ENCODE results near the gene ZNF599.
A peak's percentile ranks its signal among the peaks of the same experiment; 100 is the strongest.
"Not testable (repeated sequence)": the region's sequence is repeated elsewhere in the genome, so short reads cannot be mapped to it uniquely, and the experiment has no call there.

ZNF599 gene

GRCh38 chr19:34772697-34773554 lies at the start of gene ZNF599:
Gene ZNF599, minus strand, starts transcription at chr19:34773215. Its CDS starts 374 bp downstream, at chr19:34772841.
- DNase-seq: peak; percentile 35

- DNase-seq: no peak
Measured at GRCh38 chr19:34818270-34818669, 45.3 kb upstream of the ZNF599 start.

- DNase-seq: no peak
Measured at GRCh38 chr19:34816708-34817107, 43.7 kb upstream of the ZNF599 start.

- no peak for DNase-seq
Measured at GRCh38 chr19:34808566-34808965, 35.6 kb upstream of the ZNF599 start.

GRCh38 chr19:34806976-34807860 lies 34.2 kb upstream of the ZNF599 start:
- DNase-seq: no peak

GRCh38 chr19:34804115-34804514 lies 31.1 kb upstream of the ZNF599 start:
- DNase-seq: no peak

GRCh38 chr19:34796953-34797352 lies 23.9 kb upstream of the ZNF599 start:
- not testable (repeated sequence) for DNase-seq

- DNase-seq: no peak
Measured at GRCh38 chr19:34794066-34794960, 21.3 kb upstream of the ZNF599 start.

- DNase-seq: no peak
Measured at GRCh38 chr19:34793565-34793964, 20.6 kb upstream of the ZNF599 start.

GRCh38 chr19:34788074-34788473 lies 15.1 kb upstream of the ZNF599 start:
- no peak for DNase-seq

- no peak for DNase-seq
Measured at GRCh38 chr19:34787059-34787824, 14.2 kb upstream of the ZNF599 start.

GRCh38 chr19:34786236-34786635 lies 13.2 kb upstream of the ZNF599 start:
- no peak for DNase-seq

- no peak for DNase-seq
Measured at GRCh38 chr19:34779652-34780051, 6.6 kb upstream of the ZNF599 start.

- no peak for DNase-seq
Measured at GRCh38 chr19:34778342-34778741, 5.3 kb upstream of the ZNF599 start.

GRCh38 chr19:34774857-34775256 lies 1.8 kb upstream of the ZNF599 start:
- DNase-seq: no peak

GRCh38 chr19:34773555-34773864 lies 495 bp upstream of the ZNF599 start:
- DNase-seq: no peak

GRCh38 chr19:34767951-34768350 lies 5.1 kb downstream of the ZNF599 start:
- DNase-seq: peak; percentile 70

GRCh38 chr19:34766386-34766785 lies 6.6 kb downstream of the ZNF599 start:
- DNase-seq: no peak

GRCh38 chr19:34759218-34759917 lies 13.6 kb downstream of the ZNF599 start:
- DNase-seq: no peak

GRCh38 chr19:34757441-34757840 lies 15.6 kb downstream of the ZNF599 start:
- no peak for DNase-seq

GRCh38 chr19:34744896-34745690 lies 27.9 kb downstream of the ZNF599 start:
- no peak for DNase-seq
